Measurements from ENCODE around the gene TGM2. TPM values are rescaled to one million over a fixed set of nuclear protein-coding genes. Genes with fewer than 3 reads are reported as not detected.
"Not testable (repeated sequence)": the region's sequence is repeated elsewhere in the genome, so short reads cannot be mapped to it uniquely, and the experiment has no call there.

The TGM2 gene
- total RNA-seq, 4 donors from 2014 or later = 2.8 to 33.2 (median 11.5) TPM

DNA sequence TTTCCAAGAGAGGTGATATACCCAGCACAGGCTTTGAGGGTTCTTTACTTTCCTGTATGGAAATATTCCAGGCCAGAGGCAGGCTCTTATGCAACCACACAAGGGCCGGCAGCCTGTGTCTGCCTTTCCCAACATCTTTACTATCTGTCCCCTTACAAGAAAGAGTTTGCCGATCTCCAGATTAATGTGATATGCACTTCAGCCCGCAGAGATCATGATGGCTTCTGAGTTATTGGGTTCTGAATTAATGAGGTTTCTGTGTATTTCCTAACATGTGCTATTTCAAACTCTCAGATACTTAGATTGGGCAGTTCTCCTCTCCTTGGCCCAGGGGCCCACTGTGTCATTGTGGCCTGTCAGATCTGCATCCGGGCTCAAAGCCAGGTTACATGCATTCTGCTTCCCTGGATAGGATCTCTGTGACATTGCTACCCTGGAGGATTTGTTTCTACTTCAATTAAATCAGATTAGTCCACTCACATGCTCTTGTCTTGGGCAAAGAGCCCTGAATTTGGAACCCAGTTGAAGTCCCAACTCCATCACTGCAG lies 56.6 kb downstream of the TGM2 start:
- no peak for TF ChIP-seq POLR2A (IDR thresholded peaks at IDR 0.05)
- TF ChIP-seq, protein P1, sequence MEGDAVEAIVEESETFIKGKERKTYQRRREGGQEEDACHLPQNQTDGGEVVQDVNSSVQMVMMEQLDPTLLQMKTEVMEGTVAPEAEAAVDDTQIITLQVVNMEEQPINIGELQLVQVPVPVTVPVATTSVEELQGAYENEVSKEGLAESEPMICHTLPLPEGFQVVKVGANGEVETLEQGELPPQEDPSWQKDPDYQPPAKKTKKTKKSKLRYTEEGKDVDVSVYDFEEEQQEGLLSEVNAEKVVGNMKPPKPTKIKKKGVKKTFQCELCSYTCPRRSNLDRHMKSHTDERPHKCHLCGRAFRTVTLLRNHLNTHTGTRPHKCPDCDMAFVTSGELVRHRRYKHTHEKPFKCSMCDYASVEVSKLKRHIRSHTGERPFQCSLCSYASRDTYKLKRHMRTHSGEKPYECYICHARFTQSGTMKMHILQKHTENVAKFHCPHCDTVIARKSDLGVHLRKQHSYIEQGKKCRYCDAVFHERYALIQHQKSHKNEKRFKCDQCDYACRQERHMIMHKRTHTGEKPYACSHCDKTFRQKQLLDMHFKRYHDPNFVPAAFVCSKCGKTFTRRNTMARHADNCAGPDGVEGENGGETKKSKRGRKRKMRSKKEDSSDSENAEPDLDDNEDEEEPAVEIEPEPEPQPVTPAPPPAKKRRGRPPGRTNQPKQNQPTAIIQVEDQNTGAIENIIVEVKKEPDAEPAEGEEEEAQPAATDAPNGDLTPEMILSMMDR (IDR thresholded peaks at IDR 0.05) = no peak

DNA sequence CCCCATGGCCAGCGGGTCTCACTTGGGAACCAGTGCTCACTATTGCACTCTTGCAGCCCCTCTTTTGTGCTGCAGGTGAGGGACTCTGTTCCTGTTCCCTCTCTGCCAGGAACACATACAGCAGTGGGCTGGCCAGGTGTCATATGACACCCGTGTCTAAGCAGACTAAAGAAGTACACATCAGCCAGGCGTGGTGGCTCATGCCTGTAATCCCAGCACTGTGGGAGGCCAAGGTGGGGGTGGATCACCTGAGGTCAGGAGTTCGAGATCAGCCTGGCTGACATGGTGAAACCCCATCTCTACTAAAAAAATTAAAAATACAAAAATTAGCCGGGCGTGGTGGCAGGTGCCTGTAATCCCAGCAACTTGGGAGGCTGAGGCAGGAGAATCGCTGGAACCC lies 57.2 kb downstream of the TGM2 start:
- H3K27me3 ChIP-seq; intact Hi-C loops (cut with DNase I); DNase-seq; H3K4me3 ChIP-seq; H3K9me3 ChIP-seq; H3K36me3 ChIP-seq: not testable (repeated sequence)
- peaks cover 0 to 24% (median 15%) of the 10 kb centered on the region in 3 donors for H3K4me1 ChIP-seq
- WGBS, 2 donors = 69 to 81% methylated on average over 6 to 7 of the region's 7 CpGs
- H3K27ac ChIP-seq = peak overlapping the region in 3 of 4 donors; percentile 21 to 78 (median 62)

More for the DNA sequence above, 56.6 kb downstream of the TGM2 start:
- Histone ChIP-seq H3K4me1 (peaks cover 0 to 24% (median 15%) of the 10 kb centered on the region in 3 donors), H3K4me3 (no peak overlapping the region), H3K36me3 (no peaks in the 10 kb centered on the region), H3K9me3 (no peaks in the 10 kb centered on the region), H3K27me3 (no peaks in the 10 kb centered on the region), H3K27ac (peak overlapping the region in 3 of 4 donors; percentile 62 to 84 (median 78))
- WGBS, 2 donors = 66 to 71% methylated on average over 4 of the region's 4 CpGs
- DNase-seq = no peak
- intact Hi-C loops (cut with DNase I) = no loop called here

DNA sequence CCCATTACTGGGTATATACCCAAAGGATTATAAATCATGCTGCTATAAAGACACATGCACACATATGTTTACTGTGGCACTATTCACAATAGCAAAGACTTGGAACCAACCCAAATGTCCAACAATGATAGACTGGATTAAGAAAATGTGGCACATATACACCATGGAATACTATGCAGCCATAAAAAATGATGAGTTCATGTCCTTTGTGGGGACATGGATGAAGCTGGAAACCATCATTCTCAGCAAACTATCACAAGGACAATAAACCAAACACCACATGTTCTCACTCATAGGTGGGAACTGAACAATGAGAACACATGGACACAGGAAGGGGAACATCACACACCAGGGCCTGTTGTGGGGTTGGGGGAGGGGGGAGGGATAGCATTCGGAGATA lies 57.7 kb downstream of the TGM2 start:
- peaks cover 0 to 24% (median 15%) of the 10 kb centered on the region in 3 donors for H3K4me1 ChIP-seq
- DNase-seq; H3K27me3 ChIP-seq; H3K4me3 ChIP-seq; intact Hi-C loops (cut with DNase I); H3K9me3 ChIP-seq; H3K36me3 ChIP-seq; H3K27ac ChIP-seq: not testable (repeated sequence)
- WGBS, 2 donors = 71 to 100% methylated on average over 1 of the region's 1 CpG

DNA sequence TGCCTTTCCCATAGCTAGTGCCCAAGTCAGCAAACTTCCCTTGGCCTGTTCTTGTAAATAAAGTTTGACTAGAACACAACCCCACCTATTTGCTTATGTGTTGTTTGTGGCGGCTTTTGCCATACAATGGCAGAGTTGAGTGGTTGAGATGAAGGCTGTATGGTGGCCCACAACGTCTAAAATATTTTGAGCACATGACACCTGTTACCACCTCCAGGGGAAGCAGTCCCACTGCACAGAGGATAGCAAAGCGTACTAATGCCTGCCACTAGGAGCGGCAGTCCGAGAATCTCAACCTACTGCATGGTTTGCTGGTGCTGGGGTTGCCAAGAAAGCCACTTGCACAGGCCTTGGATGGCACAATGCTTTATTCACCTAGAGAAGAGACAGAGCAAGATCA lies 58.6 kb downstream of the TGM2 start:
- H3K36me3 ChIP-seq = no peaks in the 10 kb centered on the region
- H3K4me3 ChIP-seq = no peak overlapping the region
- H3K27me3 ChIP-seq = no peaks in the 10 kb centered on the region
- peaks cover 0 to 24% (median 15%) of the 10 kb centered on the region in 3 donors for H3K4me1 ChIP-seq
- 86% methylated on average over 5 of the region's 5 CpGs; no CpG with 5 or more reads in 1 of the 2 donors for WGBS, 2 donors
- DNase-seq = no peak
- TF ChIP-seq, protein P1 (IDR thresholded peaks at IDR 0.05) = no peak
- no peak for TF ChIP-seq POLR2A (IDR thresholded peaks at IDR 0.05)
- H3K27ac ChIP-seq = no peak overlapping the region
- H3K9me3 ChIP-seq = no peaks in the 10 kb centered on the region
- intact Hi-C loops (cut with DNase I) = no loop called here

DNA sequence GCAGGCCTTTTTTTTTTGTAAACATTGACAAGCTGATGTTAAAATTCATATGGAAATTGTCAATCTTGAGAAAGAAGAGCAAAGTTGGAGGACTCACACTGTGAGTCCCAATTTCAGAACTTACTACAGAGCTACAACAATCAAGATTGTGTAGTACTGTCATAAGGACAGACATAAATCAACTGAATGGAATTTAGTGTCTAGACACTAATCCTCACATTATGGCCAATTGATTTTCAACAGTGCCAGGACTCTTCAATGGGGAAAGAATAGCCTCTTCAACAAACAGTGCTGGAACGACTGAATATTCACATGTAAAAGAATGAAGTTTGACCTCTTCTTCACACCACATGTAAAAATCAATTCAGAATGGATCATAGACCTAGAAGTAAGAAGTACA lies 60.8 kb downstream of the TGM2 start:
- intact Hi-C loops (cut with DNase I) = no loop called here

DNA sequence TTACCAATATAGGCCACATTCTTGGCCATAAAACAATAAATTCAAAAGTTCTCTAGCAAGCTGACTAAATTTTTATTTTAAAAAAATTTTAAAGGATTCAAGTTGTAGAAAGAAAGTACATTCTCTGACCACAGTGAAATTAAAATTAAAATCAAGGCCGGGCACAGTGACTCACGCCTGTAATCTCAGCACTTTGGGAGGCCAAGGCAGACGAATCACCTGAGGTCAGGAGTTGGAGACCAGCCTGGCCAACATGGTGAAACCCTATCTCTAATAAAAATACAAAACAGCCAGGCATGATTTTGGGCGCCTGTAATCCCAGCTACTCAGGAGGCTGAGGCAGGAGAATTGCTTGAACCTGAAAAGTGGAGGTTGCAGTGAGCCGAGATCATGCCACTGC lies 62.9 kb downstream of the TGM2 start:
- H3K4me1 ChIP-seq; H3K27me3 ChIP-seq; intact Hi-C loops (cut with DNase I); DNase-seq; H3K9me3 ChIP-seq; H3K27ac ChIP-seq; H3K36me3 ChIP-seq; H3K4me3 ChIP-seq: not testable (repeated sequence)
- WGBS, 2 donors = 86 to 94% methylated on average over 5 of the region's 5 CpGs

More for the DNA sequence above, 60.8 kb downstream of the TGM2 start:
- DNase-seq = no peak
- Histone ChIP-seq H3K36me3 (no peaks in the 10 kb centered on the region), H3K27me3 (no peaks in the 10 kb centered on the region), H3K9me3 (no peaks in the 10 kb centered on the region), H3K4me1 (peaks cover 0 to 7% (median 2%) of the 10 kb centered on the region in 3 donors), H3K4me3 (no peak overlapping the region), H3K27ac (no peak overlapping the region)
- 17 to 31% methylated on average over 1 of the region's 1 CpG for WGBS, 2 donors
- TF ChIP-seq, protein P1 (IDR thresholded peaks at IDR 0.05) = no peak

DNA sequence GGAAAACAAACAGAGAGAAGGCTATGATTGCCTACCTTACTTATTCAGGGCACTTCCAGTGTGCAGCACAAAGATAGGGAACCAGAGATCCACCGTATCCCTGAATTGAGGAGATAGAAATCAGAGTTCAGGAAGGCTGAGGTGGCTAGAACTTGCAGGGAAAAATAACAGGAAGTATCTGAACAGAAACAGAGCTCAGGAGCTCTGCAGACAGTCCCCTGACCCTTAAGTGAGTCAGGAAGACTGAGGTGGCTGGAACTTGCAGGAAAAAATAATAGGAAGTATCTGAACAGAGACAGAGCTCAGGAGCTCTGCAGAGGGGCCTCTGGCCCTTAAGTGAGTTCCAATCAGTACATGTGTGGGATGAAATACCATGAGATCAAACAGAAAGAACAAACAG lies 66.1 kb downstream of the TGM2 start:
- H3K9me3 ChIP-seq = no peaks in the 10 kb centered on the region
- H3K4me1 ChIP-seq = peaks cover 9 to 18% (median 10%) of the 10 kb centered on the region in 3 donors
- WGBS, 2 donors = 67 to 87% methylated on average over 1 of the region's 1 CpG
- no peaks in the 10 kb centered on the region for H3K27me3 ChIP-seq
- TF ChIP-seq, protein P1 (IDR thresholded peaks at IDR 0.05) = no peak
- no peak for TF ChIP-seq POLR2A (IDR thresholded peaks at IDR 0.05)
- DNase-seq = no peak
- no peaks in the 10 kb centered on the region for H3K36me3 ChIP-seq
- H3K27ac ChIP-seq = no peak overlapping the region
- intact Hi-C loops (cut with DNase I) = no loop called here
- no peak overlapping the region for H3K4me3 ChIP-seq

Measured in esophagus squamous epithelium (tissue), 5 donors.